ENCODE data around the gene SPRY2.

- no peak for TF ChIP-seq RFX5 (IDR thresholded peaks at IDR 0.05; ENCODE audit: borderline replicate concordance, low read depth, low read length)
- TF ChIP-seq, protein P1, sequence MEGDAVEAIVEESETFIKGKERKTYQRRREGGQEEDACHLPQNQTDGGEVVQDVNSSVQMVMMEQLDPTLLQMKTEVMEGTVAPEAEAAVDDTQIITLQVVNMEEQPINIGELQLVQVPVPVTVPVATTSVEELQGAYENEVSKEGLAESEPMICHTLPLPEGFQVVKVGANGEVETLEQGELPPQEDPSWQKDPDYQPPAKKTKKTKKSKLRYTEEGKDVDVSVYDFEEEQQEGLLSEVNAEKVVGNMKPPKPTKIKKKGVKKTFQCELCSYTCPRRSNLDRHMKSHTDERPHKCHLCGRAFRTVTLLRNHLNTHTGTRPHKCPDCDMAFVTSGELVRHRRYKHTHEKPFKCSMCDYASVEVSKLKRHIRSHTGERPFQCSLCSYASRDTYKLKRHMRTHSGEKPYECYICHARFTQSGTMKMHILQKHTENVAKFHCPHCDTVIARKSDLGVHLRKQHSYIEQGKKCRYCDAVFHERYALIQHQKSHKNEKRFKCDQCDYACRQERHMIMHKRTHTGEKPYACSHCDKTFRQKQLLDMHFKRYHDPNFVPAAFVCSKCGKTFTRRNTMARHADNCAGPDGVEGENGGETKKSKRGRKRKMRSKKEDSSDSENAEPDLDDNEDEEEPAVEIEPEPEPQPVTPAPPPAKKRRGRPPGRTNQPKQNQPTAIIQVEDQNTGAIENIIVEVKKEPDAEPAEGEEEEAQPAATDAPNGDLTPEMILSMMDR (IDR thresholded peaks at IDR 0.05; ENCODE audit: control extremely low read depth in 1 of 3, insufficient read depth in 1 of 3, low read depth in 1 of 3, low read length in 3 of 3): no peak
- TF ChIP-seq CEBPB (IDR thresholded peaks at IDR 0.05; ENCODE audit: low read depth, low read length): no peak
- TF ChIP-seq EZH2 (IDR thresholded peaks at IDR 0.05; ENCODE audit: low read depth, low read length, severe bottlenecking): no peak
- TF ChIP-seq ZNF274 (IDR thresholded peaks at IDR 0.05; ENCODE audit: borderline replicate concordance, extremely low read depth, low read length): no peak
- no peak for TF ChIP-seq POLR2AphosphoS5 (IDR thresholded peaks at IDR 0.05; ENCODE audit: low read depth, low read length)
- TF ChIP-seq BCL11A (IDR thresholded peaks at IDR 0.05; ENCODE audit: low read depth in 2 of 2, low read length in 2 of 2): no peak
- TF ChIP-seq RAD21 (IDR thresholded peaks at IDR 0.05 in 1 of 2, conservative IDR thresholded peaks at IDR 0.05 in 1 of 2; ENCODE audit: low read depth in 2 of 2, low read length in 2 of 2): no peak
- no peak for TF ChIP-seq YY1 (IDR thresholded peaks at IDR 0.05; ENCODE audit: low read depth, low read length)
- no peak for TF ChIP-seq POLR2A (IDR thresholded peaks at IDR 0.05; ENCODE audit: control extremely low read depth in 1 of 2, low read depth in 2 of 2, low read length in 2 of 2)
Measured at GRCh38 chr13:80297094-80297493, 43.8 kb downstream of the SPRY2 start.

Measured in H1 (cell line).